A673 (cell line): ENCODE results near the gene WNT7A. TPM values are rescaled to one million over a fixed set of nuclear protein-coding genes. Genes with fewer than 3 reads are reported as not detected.

Experiments used
- BruUV-seq: library from RNA; stranded (reverse); fragments of 400-500 nt; replicated peaks from 2 replicates; lab custom pipeline; 2021; lab: Mats Ljungman, UMichigan
- CTCF ChIA-PET: fragments of 300-600 bp; sonication (Branson Sonifier 250); formaldehyde crosslinking; loops from one replicate; lab custom pipeline; 2022; ENCODE audit warnings: antibody characterized with exemption; lab: Charles Lee
- POLR2A ChIA-PET: fragments of 300-600 bp; sonication (Branson Sonifier 250); formaldehyde crosslinking; loops from one replicate; lab custom pipeline; 2022; ENCODE audit warnings: antibody characterized with exemption; ENCODE audit not compliant: low non-redundant PET; lab: Charles Lee
- DNase-seq: peaks from one replicate; pipeline ENCODE4 v3.0.0-alpha.2; 2015; ENCODE audit warnings: low spot score
- H3K27ac ChIP-seq: fragments of 200-600 bp; sonication (generic); 2 replicates; pipeline ENCODE4 v1.5.1; 2016; ENCODE audit warnings: mixed run types, low read depth, mild to moderate bottlenecking, mixed read lengths, antibody characterized with exemption, low read length; ENCODE audit not compliant: poor library complexity, severe bottlenecking
- H3K27me3 ChIP-seq: fragments of 200-600 bp; sonication (generic); replicated peaks from 2 replicates; pipeline ENCODE4 v1.6.1; 2017; ENCODE audit warnings: mixed run types, low read depth, mild to moderate bottlenecking, mixed read lengths, antibody characterized with exemption, low read length; ENCODE audit not compliant: insufficient read depth, poor library complexity
- H3K36me3 ChIP-seq: fragments of 200-600 bp; sonication (generic); 2 replicates; pipeline ENCODE4 v1.6.1; 2016; ENCODE audit warnings: mixed run types, mild to moderate bottlenecking, mixed read lengths, antibody characterized with exemption, low read length; ENCODE audit not compliant: insufficient read depth, poor library complexity, severe bottlenecking
- H3K4me1 ChIP-seq: fragments of 200-600 bp; sonication (generic); 2 replicates; pipeline ENCODE4 v1.6.1; 2017; ENCODE audit warnings: mixed run types, mild to moderate bottlenecking, mixed read lengths, antibody characterized with exemption, low read length; ENCODE audit not compliant: insufficient read depth, poor library complexity, severe bottlenecking
- H3K4me3 ChIP-seq: fragments of 200-600 bp; sonication (generic); 2 replicates; pipeline ENCODE4 v1.5.1; 2016; ENCODE audit warnings: low read depth, mixed run types, mild to moderate bottlenecking, mixed read lengths, low read length; ENCODE audit not compliant: poor library complexity, severe bottlenecking
- H3K9me3 ChIP-seq: fragments of 200-600 bp; sonication (generic); 2 replicates; pipeline ENCODE4 v1.6.1; 2016; ENCODE audit warnings: mixed run types, low read depth, mild to moderate bottlenecking, mixed read lengths, antibody characterized with exemption, low read length; ENCODE audit not compliant: poor library complexity, severe bottlenecking
- EZH2 ChIP-seq: fragments of 200-600 bp; sonication (generic); IDR thresholded peaks from 2 replicates; pipeline ENCODE4 v1.6.1; 2017; ENCODE audit warnings: borderline replicate concordance, low read depth, mild to moderate bottlenecking, mixed read lengths, antibody characterized with exemption, low read length; ENCODE audit not compliant: poor library complexity, severe bottlenecking
- intact Hi-C: fragments of 100-400 bp; cut with micrococcal nuclease; formaldehyde crosslinking; loops from one replicate; pipeline ENCODE4 v1.10.0; 2022; ENCODE audit not compliant: unreplicated experiment
- total RNA-seq: library from RNA; stranded (reverse); gene quantifications from 2 replicates; pipeline ENCODE4 v1.2.3, GENCODE V29; 2021
- TF ChIP-seq, protein P1 (sequence below): fragments of 300-800, 200-600 bp; sonication (generic); conservative IDR thresholded peaks from 2 replicates; pipeline ENCODE4 v1.5.1; 2017; ENCODE audit warnings: low read depth, mild to moderate bottlenecking, antibody characterized with exemption, low read length, moderate library complexity, mixed read lengths

WNT7A gene
- total RNA-seq, 1 experiment from 2014 or later: not detected

DNA sequence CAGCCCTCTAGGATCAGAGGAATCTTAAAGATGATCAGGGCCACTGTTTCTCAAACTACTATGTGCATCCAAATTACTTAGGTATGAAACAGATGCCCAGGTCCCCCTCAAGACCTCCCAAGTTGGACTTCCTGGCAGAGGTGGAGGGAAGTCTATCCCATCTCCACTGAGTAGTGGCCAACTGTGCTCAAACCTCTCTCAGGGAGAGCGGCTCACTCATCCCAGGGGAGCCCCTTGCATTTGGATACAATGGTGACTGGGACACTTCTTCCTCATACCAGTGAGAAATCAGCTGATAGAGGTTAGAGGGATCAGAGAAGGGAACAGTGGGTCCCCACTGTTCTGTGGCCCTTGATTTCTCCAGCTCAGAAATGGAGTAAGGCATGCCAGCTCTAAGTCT, 8.7 kb upstream of the WNT7A start:
- ChIA-PET CTCF (interaction anchor here (0.6 kb wide), 1 partner anchor 391 kb away, joined by 6 read pairs; no protein-coding TSS in a partner anchor), POLR2A (interaction anchor here (0.7 kb wide), 1 partner anchor 236 kb away, joined by 10 read pairs; no protein-coding TSS in a partner anchor)
- Histone ChIP-seq H3K36me3 (no peaks in the 10 kb centered on the region), H3K27ac (no peak overlapping the region), H3K4me3 (no peak overlapping the region), H3K4me1 (no peaks in the 10 kb centered on the region), H3K9me3 (no peaks in the 10 kb centered on the region), H3K27me3 (peaks cover 6% of the 10 kb centered on the region)
- no peak for TF ChIP-seq EZH2
- TF ChIP-seq, protein P1, sequence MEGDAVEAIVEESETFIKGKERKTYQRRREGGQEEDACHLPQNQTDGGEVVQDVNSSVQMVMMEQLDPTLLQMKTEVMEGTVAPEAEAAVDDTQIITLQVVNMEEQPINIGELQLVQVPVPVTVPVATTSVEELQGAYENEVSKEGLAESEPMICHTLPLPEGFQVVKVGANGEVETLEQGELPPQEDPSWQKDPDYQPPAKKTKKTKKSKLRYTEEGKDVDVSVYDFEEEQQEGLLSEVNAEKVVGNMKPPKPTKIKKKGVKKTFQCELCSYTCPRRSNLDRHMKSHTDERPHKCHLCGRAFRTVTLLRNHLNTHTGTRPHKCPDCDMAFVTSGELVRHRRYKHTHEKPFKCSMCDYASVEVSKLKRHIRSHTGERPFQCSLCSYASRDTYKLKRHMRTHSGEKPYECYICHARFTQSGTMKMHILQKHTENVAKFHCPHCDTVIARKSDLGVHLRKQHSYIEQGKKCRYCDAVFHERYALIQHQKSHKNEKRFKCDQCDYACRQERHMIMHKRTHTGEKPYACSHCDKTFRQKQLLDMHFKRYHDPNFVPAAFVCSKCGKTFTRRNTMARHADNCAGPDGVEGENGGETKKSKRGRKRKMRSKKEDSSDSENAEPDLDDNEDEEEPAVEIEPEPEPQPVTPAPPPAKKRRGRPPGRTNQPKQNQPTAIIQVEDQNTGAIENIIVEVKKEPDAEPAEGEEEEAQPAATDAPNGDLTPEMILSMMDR: no peak
- no peak for DNase-seq
- no TSS peak for BruUV-seq
- intact Hi-C loops: loop anchor here (10.0 kb wide), 1 partner anchor 394 kb away; no protein-coding TSS in a partner anchor

- ChIA-PET CTCF (interaction anchor here (0.6 kb wide), 1 partner anchor 390 kb away, joined by 6 read pairs; no protein-coding TSS in a partner anchor), POLR2A (no interaction called here)
- no peak overlapping the region for H3K27ac ChIP-seq
- no peak overlapping the region for H3K4me3 ChIP-seq
- peaks cover 14% of the 10 kb centered on the region for H3K27me3 ChIP-seq
- H3K36me3 ChIP-seq: no peaks in the 10 kb centered on the region
- BruUV-seq: no TSS peak
- TF ChIP-seq EZH2: no peak
- TF ChIP-seq, protein P1: no peak
- intact Hi-C loops: loop anchor here (10.0 kb wide), 1 partner anchor 393 kb away; no protein-coding TSS in a partner anchor
- no peaks in the 10 kb centered on the region for H3K9me3 ChIP-seq
- DNase-seq: no peak
- no peaks in the 10 kb centered on the region for H3K4me1 ChIP-seq
These were observed 7.8 kb upstream of the WNT7A start for GRCh38 chr3:13887495-13888300.

- TF ChIP-seq, protein P1: no peak
- TF ChIP-seq EZH2: no peak
- no peak for DNase-seq
- H3K36me3 ChIP-seq: no peaks in the 10 kb centered on the region
- POLR2A ChIA-PET: no interaction called here
- H3K27me3 ChIP-seq: peaks cover 25% of the 10 kb centered on the region
- H3K4me1 ChIP-seq: no peaks in the 10 kb centered on the region
- H3K27ac ChIP-seq: no peak overlapping the region
- intact Hi-C loops: loop anchor here (10.0 kb wide), 1 partner anchor 392 kb away; no protein-coding TSS in a partner anchor
- H3K4me3 ChIP-seq: no peak overlapping the region
- no TSS peak for BruUV-seq
- no peaks in the 10 kb centered on the region for H3K9me3 ChIP-seq
- CTCF ChIA-PET: no interaction called here
These were observed 6.8 kb upstream of the WNT7A start for GRCh38 chr3:13886593-13887129.
